Fibroblast of the aortic adventitia (primary cell): ENCODE data around the gene RNF11. TPM values are rescaled to one million over a fixed set of nuclear protein-coding genes. Genes with fewer than 3 reads are reported as not detected.

Experiments
- DNase-seq: peaks from one replicate; pipeline ENCODE4 v3.0.0-alpha.2; 2010; ENCODE audit warnings: low read depth
- H3K4me3 ChIP-seq: 2 replicates; pipeline ENCODE4 v1.5.1; 2011; ENCODE audit warnings: low read depth, mild to moderate bottlenecking, control low read depth, low read length, moderate library complexity
- total RNA-seq: library from RNA; depleted of rRNA; stranded (reverse); fragments of >200 nt; gene quantifications from 2 replicates; pipeline ENCODE4 v1.2.3, GENCODE V29; 2012; ENCODE audit warnings: low replicate concordance
- TF ChIP-seq, protein P1 (sequence below): IDR thresholded peaks from 2 replicates; pipeline ENCODE4 v1.5.1; 2011; ENCODE audit warnings: mild to moderate bottlenecking, low read length, control low read depth, inconsistent platforms; ENCODE audit not compliant: insufficient read depth

RNF11 gene
- total RNA-seq, 1 donor = 112 TPM

DNA sequence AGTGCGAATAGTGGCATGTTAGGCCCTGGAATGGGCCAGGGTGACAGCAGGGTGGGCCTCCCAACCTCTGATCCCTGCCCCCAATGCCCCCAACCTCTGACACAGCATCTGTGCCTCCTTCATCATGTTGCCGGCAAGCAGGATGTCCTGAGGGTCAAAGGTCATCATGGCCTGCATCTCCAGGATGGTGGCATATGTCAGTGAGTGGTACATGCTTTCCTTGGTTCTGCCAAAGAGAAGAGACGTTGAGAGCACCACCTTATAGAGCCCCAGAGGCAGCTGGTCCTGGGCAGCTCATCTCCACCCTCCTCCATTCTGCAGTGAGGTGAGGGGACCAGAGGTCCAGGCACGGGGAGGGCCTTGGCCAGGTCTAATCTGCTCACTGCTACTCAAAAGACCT is 76.6 kb downstream of the RNF11 start:
- DNase-seq = no peak
- TF ChIP-seq, protein P1, sequence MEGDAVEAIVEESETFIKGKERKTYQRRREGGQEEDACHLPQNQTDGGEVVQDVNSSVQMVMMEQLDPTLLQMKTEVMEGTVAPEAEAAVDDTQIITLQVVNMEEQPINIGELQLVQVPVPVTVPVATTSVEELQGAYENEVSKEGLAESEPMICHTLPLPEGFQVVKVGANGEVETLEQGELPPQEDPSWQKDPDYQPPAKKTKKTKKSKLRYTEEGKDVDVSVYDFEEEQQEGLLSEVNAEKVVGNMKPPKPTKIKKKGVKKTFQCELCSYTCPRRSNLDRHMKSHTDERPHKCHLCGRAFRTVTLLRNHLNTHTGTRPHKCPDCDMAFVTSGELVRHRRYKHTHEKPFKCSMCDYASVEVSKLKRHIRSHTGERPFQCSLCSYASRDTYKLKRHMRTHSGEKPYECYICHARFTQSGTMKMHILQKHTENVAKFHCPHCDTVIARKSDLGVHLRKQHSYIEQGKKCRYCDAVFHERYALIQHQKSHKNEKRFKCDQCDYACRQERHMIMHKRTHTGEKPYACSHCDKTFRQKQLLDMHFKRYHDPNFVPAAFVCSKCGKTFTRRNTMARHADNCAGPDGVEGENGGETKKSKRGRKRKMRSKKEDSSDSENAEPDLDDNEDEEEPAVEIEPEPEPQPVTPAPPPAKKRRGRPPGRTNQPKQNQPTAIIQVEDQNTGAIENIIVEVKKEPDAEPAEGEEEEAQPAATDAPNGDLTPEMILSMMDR = no peak
- H3K4me3 ChIP-seq = no peak overlapping the region

DNA sequence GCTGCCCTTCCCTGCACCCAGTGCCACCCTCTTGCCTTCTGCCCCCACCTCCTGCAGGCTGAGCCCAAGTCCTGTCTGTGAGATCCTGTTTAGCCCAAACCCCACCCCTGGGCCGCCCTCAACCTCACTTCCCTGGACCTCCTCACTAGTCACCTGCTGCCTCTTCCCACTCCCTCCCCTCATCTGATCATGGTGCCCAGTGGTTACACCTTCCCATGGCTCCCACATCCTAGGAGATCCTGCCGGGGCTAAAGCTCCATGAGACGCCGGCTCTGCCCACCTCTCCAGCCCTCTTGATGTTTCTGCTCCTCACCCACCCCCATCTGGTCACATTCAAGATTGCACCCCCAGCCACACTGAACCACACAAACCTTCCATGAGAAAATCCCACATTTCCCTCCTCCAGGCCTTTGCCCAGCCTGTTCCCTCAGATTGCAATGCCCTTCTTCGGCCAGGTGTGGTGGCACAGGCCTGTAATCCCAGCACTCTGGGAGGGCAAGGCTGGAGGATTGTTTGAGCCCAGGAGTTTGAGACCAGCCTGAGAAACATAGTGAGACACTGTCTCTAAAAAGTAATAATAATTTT is 77.3 kb downstream of the RNF11 start:
- no peak for DNase-seq
- TF ChIP-seq, protein P1 = peak; percentile 31
- no peak overlapping the region for H3K4me3 ChIP-seq

- DNase-seq = peak; percentile 84
- H3K4me3 ChIP-seq = no peak overlapping the region
- TF ChIP-seq, protein P1 = no peak
These were observed 78.1 kb downstream of the RNF11 start for GRCh38 chr1:51313961-51314777.

DNA sequence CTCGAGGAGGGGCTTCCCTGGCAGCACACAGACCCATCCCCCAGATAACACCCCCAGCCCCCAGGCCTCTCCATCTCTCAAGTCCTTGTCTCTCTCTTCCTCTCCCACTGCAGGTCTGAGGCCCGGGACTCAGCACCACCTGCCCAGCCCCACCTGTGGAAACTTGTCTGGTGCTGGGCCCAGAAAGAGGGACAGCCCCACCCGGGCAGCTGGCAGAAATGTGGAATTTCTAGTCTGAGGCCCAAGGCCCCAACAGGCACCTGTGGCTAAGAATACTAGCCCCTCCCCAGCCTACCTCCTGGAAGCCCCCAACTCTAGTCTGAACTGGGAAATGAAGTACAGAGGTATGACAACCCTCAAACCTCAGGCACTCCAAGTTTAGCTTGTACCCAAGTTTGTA is 78.9 kb downstream of the RNF11 start:
- no peak overlapping the region for H3K4me3 ChIP-seq
- DNase-seq = no peak
- TF ChIP-seq, protein P1 = no peak

- DNase-seq = no peak
- H3K4me3 ChIP-seq = no peak overlapping the region
- TF ChIP-seq, protein P1 = no peak
These were observed 80.2 kb downstream of the RNF11 start for GRCh38 chr1:51316113-51316845.

DNA sequence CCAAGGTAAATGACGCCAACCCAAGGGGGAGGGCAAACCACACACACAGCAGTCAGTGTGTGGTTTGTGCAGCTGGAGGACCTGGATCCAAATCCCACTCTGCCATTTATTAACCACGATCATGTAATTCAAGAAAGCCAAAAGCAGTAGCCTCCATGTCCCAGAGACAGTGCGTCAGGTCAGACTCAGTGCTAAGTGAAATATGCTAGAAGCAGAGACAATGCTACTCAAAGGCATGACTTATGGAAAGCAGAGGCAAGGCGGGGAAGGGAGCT is 80.7 kb downstream of the RNF11 start:
- TF ChIP-seq, protein P1 = no peak
- H3K4me3 ChIP-seq = no peak overlapping the region
- no peak for DNase-seq
